Spinal cord (tissue), 10 donors: ENCODE measurements around the gene TRAP1. TPM values are rescaled to one million over a fixed set of nuclear protein-coding genes. Genes with fewer than 3 reads are reported as not detected.

Experiments
- DNase-seq, 6 donors: peaks; one replicate each; pipeline versions ENCODE4 v3.0.0 to v3.0.0-alpha.2; 2013 to 2015; ENCODE audit warnings: low spot score in 6 of 6, low read depth in 4 of 6
- H3K27ac ChIP-seq: one replicate; pipeline ENCODE4 v1.5.1; 2013; ENCODE audit warnings: low read depth, low read length, control low read depth
- H3K27me3 ChIP-seq: one replicate; pipeline ENCODE4 v1.6.1; 2013; ENCODE audit warnings: low read length; ENCODE audit not compliant: control insufficient read depth, insufficient read depth
- H3K36me3 ChIP-seq: one replicate; pipeline ENCODE4 v1.6.1; 2013; ENCODE audit warnings: low read length; ENCODE audit not compliant: control insufficient read depth, insufficient read depth
- H3K4me1 ChIP-seq: one replicate; pipeline ENCODE4 v1.6.1; 2013; ENCODE audit warnings: low read length; ENCODE audit not compliant: control insufficient read depth, insufficient read depth
- H3K4me3 ChIP-seq: one replicate; pipeline ENCODE4 v1.5.1; 2013; ENCODE audit warnings: low read depth, low read length, control low read depth
- H3K9me3 ChIP-seq: one replicate; pipeline ENCODE4 v1.6.1; 2013; ENCODE audit warnings: low read length; ENCODE audit not compliant: control insufficient read depth, insufficient read depth
- WGBS: methylation state at CpG from one replicate; pipeline ENCODE4 v1.1.5; 2013; ENCODE audit warnings: missing lambda C conversion rate; ENCODE audit not compliant: insufficient coverage; 5-methylcytosine and 5-hydroxymethylcytosine counted together
- polyA plus RNA-seq, 2 donors: library from polyadenylated mRNA; unstranded; fragments of 120-200 nt; gene quantifications; one replicate each; pipeline ENCODE4 v1.2.1, GENCODE V29; 2013; ENCODE audit not compliant: insufficient read length in 2 of 2
- total RNA-seq, 2 donors: library from RNA; depleted of rRNA in 1 of 2; stranded (reverse); fragments of 120-200 nt in 1 of 2; fragments of >200 nt in 1 of 2; gene quantifications; one replicate each; pipeline versions ENCODE4 v1.2.3 to v1.2.4, GENCODE V29; 2013 to 2014
- donor health status: healthy.

Gene TRAP1
- total and polyA plus RNA-seq, 4 donors, result 68.1 to 142 (median 82.8) TPM

GRCh38 chr16:3755249-3755648 lies 37.9 kb upstream of the TRAP1 start:
- no peaks in the 10 kb centered on the region for H3K9me3 ChIP-seq
- no peak overlapping the region for H3K27ac ChIP-seq
- WGBS, result no CpG with 5 or more reads among the region's 4 CpGs
- H3K27me3 ChIP-seq, result no peaks in the 10 kb centered on the region
- DNase-seq, result no peak
- peaks cover 33% of the 10 kb centered on the region for H3K36me3 ChIP-seq
- no peak overlapping the region for H3K4me3 ChIP-seq
- no peaks in the 10 kb centered on the region for H3K4me1 ChIP-seq

- no peak for DNase-seq
- no peak overlapping the region for H3K27ac ChIP-seq
- H3K9me3 ChIP-seq, result no peaks in the 10 kb centered on the region
- no peaks in the 10 kb centered on the region for H3K4me1 ChIP-seq
- peaks cover 34% of the 10 kb centered on the region for H3K36me3 ChIP-seq
- H3K27me3 ChIP-seq, result no peaks in the 10 kb centered on the region
- no peak overlapping the region for H3K4me3 ChIP-seq
- WGBS, result no CpG with 5 or more reads among the region's 5 CpGs
These were observed 37.4 kb upstream of the TRAP1 start for GRCh38 chr16:3754772-3755171.

GRCh38 chr16:3754081-3754703 lies 36.9 kb upstream of the TRAP1 start:
- 80% methylated on average over 1 of the region's 4 CpGs for WGBS
- H3K27me3 ChIP-seq, result no peaks in the 10 kb centered on the region
- H3K36me3 ChIP-seq, result peaks cover 35% of the 10 kb centered on the region
- H3K27ac ChIP-seq, result no peak overlapping the region
- no peak for DNase-seq
- no peaks in the 10 kb centered on the region for H3K9me3 ChIP-seq
- no peaks in the 10 kb centered on the region for H3K4me1 ChIP-seq
- no peak overlapping the region for H3K4me3 ChIP-seq

- Histone ChIP-seq H3K9me3 (no peaks in the 10 kb centered on the region), H3K4me3 (no peak overlapping the region), H3K36me3 (peaks cover 40% of the 10 kb centered on the region), H3K4me1 (no peaks in the 10 kb centered on the region), H3K27ac (no peak overlapping the region), H3K27me3 (no peaks in the 10 kb centered on the region)
- 88% methylated on average over 15 of the region's 15 CpGs for WGBS
- no peak for DNase-seq
These were observed 35.7 kb upstream of the TRAP1 start for GRCh38 chr16:3752984-3753383.

- no peak overlapping the region for H3K4me3 ChIP-seq
- H3K36me3 ChIP-seq, result peaks cover 38% of the 10 kb centered on the region
- H3K4me1 ChIP-seq, result no peaks in the 10 kb centered on the region
- H3K27me3 ChIP-seq, result no peaks in the 10 kb centered on the region
- no peaks in the 10 kb centered on the region for H3K9me3 ChIP-seq
- DNase-seq, result no peak
- WGBS, result no CpG with 5 or more reads among the region's 8 CpGs
- no peak overlapping the region for H3K27ac ChIP-seq
These were observed 34.6 kb upstream of the TRAP1 start for GRCh38 chr16:3751878-3752277.

- 88% methylated on average over 5 of the region's 5 CpGs for WGBS
- H3K4me1 ChIP-seq, result no peaks in the 10 kb centered on the region
- peaks cover 69% of the 10 kb centered on the region for H3K36me3 ChIP-seq
- no peak for DNase-seq
- no peak overlapping the region for H3K4me3 ChIP-seq
- no peak overlapping the region for H3K27ac ChIP-seq
- no peaks in the 10 kb centered on the region for H3K27me3 ChIP-seq
- no peaks in the 10 kb centered on the region for H3K9me3 ChIP-seq
These were observed 31.0 kb upstream of the TRAP1 start for GRCh38 chr16:3748307-3748706.

GRCh38 chr16:3745751-3746355 lies 28.5 kb upstream of the TRAP1 start:
- DNase-seq, result no peak
- H3K9me3 ChIP-seq, result no peaks in the 10 kb centered on the region
- no peaks in the 10 kb centered on the region for H3K4me1 ChIP-seq
- H3K27me3 ChIP-seq, result no peaks in the 10 kb centered on the region
- no peak overlapping the region for H3K27ac ChIP-seq
- WGBS, result 67% methylated on average over 10 of the region's 13 CpGs
- no peak overlapping the region for H3K4me3 ChIP-seq
- peaks cover 79% of the 10 kb centered on the region for H3K36me3 ChIP-seq

GRCh38 chr16:3744018-3744417 lies 26.7 kb upstream of the TRAP1 start:
- Histone ChIP-seq H3K36me3 (peaks cover 91% of the 10 kb centered on the region), H3K27me3 (no peaks in the 10 kb centered on the region), H3K4me1 (no peaks in the 10 kb centered on the region), H3K9me3 (no peaks in the 10 kb centered on the region), H3K27ac (no peak overlapping the region), H3K4me3 (no peak overlapping the region)
- no peak for DNase-seq
- 93% methylated on average over 4 of the region's 7 CpGs for WGBS

- Histone ChIP-seq H3K4me1 (no peaks in the 10 kb centered on the region), H3K27me3 (no peaks in the 10 kb centered on the region), H3K36me3 (peaks cover 90% of the 10 kb centered on the region), H3K4me3 (no peak overlapping the region), H3K9me3 (no peaks in the 10 kb centered on the region), H3K27ac (no peak overlapping the region)
- 97% methylated on average over 6 of the region's 16 CpGs for WGBS
- no peak for DNase-seq
These were observed 23.6 kb upstream of the TRAP1 start for GRCh38 chr16:3740934-3741333.

GRCh38 chr16:3740186-3740585 lies 22.9 kb upstream of the TRAP1 start:
- Histone ChIP-seq H3K36me3 (peaks cover 92% of the 10 kb centered on the region), H3K27me3 (no peaks in the 10 kb centered on the region), H3K27ac (no peak overlapping the region), H3K4me3 (no peak overlapping the region), H3K9me3 (no peaks in the 10 kb centered on the region), H3K4me1 (no peaks in the 10 kb centered on the region)
- no peak for DNase-seq
- WGBS, result 96% methylated on average over 14 of the region's 14 CpGs
